ENCODE results near the gene LLGL2. TPM values are rescaled to one million over a fixed set of nuclear protein-coding genes. Genes with fewer than 3 reads are reported as not detected.

LLGL2 gene
- total RNA-seq, 2 donors from 2014 or later, result 6.4 to 20.0 TPM

DNA sequence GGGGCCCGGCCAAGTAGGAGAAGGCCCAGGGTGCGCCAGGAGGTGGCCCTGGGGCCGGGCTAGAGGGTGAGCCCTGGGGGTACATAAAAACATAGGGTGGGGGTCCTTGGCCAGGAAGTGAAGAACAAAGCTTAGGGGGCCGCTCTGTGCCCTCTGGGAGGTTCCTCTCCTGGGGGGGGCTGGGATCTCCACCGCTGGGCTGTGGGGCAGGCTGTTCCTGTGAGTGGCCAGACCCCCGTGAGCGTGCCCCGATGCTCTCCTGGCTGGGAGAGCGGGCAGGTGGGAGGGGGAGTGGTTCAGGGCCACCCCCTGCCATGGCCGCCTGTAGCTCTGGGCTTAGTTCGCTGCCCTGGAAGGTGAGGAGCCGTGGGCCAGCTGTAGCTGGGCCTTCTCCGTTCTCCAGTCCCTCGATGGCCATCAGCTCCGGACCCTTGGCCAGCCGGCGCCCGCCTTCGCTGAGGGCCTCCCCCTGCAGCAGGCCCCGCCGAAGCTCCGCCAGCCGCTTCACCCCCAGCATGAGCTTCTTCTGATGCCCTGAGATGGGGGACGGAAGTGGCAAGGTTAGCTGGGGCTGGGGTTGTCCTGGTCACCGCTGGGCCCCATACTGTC lies 22.7 kb upstream of the LLGL2 start:
- TF ChIP-seq, protein P1, sequence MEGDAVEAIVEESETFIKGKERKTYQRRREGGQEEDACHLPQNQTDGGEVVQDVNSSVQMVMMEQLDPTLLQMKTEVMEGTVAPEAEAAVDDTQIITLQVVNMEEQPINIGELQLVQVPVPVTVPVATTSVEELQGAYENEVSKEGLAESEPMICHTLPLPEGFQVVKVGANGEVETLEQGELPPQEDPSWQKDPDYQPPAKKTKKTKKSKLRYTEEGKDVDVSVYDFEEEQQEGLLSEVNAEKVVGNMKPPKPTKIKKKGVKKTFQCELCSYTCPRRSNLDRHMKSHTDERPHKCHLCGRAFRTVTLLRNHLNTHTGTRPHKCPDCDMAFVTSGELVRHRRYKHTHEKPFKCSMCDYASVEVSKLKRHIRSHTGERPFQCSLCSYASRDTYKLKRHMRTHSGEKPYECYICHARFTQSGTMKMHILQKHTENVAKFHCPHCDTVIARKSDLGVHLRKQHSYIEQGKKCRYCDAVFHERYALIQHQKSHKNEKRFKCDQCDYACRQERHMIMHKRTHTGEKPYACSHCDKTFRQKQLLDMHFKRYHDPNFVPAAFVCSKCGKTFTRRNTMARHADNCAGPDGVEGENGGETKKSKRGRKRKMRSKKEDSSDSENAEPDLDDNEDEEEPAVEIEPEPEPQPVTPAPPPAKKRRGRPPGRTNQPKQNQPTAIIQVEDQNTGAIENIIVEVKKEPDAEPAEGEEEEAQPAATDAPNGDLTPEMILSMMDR (IDR thresholded peaks at IDR 0.05), result no peak
- Histone ChIP-seq H3K27ac (peak overlapping the region; percentile 58 to 71), H3K27me3 (replicated peaks; ENCODE audit: insufficient read depth) (no peaks in the 10 kb centered on the region), H3K36me3 (peaks cover 39% of the 10 kb centered on the region), H3K4me3 (no peak overlapping the region), H3K4me1 (ENCODE audit: control insufficient read depth in 1 of 2, low read depth in 2 of 2) (peaks cover 5 to 35% of the 10 kb centered on the region in 2 donors), H3K9me3 (no peaks in the 10 kb centered on the region)
- ATAC-seq (ENCODE audit: insufficient number of reproducible peaks, low FRiP score, low read depth) (no peak), DNase-seq (ENCODE audit: low spot score) (no peak)

DNA sequence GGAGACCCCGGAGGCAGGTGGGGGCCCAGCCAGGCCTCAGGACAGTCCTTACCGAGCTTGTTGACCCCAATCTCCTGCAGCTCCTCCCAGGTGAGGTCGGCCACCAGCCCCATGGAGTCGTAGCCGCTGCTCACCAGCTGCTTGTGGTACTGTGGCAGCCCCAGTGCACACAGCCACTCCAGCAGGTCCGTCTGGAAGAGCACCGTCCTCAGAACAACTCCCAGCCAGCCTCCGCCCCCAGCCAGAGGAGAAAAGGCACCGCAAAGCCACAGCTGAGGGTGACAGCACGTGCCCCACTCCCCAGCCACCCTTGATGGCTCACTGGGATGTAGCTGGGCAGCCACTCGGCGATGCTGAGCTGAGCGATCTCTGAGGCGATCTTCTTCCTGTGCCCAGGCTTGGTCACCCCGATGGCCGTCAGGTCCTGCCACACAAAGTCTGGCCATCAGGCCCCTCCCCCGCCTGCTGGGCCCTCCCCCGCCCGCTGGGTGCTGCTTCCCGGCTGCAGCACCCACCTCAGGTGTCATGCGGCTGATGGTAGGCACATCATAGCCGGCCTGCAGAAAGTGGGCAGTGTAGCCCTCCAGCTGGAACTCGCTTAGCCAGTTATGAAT lies 22.1 kb upstream of the LLGL2 start:
- Histone ChIP-seq H3K36me3 (peaks cover 33% of the 10 kb centered on the region), H3K27ac (no peak overlapping the region)

DNA sequence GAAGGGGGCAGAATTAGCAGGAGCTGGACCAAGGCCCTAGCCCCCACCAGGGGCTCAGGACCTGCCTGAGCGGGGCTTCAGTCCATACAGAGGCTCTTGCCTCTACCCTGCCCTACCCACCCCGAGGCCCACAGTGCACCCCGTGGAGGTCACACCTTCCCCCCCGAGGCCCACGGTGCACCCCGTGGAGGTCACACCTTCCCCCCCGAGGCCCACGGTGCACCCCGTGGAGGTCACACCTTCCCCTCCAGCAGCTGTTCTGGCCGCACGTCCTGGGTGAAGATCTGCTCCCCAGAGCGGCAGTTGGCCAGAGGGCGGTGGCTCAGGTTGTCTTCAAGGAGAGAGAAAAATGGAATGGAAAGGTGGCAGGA lies 21.5 kb upstream of the LLGL2 start:
- Histone ChIP-seq H3K4me3 (no peak overlapping the region), H3K9me3 (no peaks in the 10 kb centered on the region), H3K36me3 (peaks cover 30% of the 10 kb centered on the region), H3K4me1 (ENCODE audit: control insufficient read depth in 1 of 2, low read depth in 2 of 2) (peaks cover 5 to 46% of the 10 kb centered on the region in 2 donors), H3K27me3 (replicated peaks; ENCODE audit: insufficient read depth) (no peaks in the 10 kb centered on the region), H3K27ac (no peak overlapping the region)
- no peak for ATAC-seq (ENCODE audit: insufficient number of reproducible peaks, low FRiP score, low read depth)
- TF ChIP-seq, protein P1 (IDR thresholded peaks at IDR 0.05), result no peak
- no peak for DNase-seq (ENCODE audit: low spot score)

More for the DNA sequence above, 22.1 kb upstream of the LLGL2 start:
- DNase-seq (ENCODE audit: low spot score), result no peak
- TF ChIP-seq, protein P1 (IDR thresholded peaks at IDR 0.05), result no peak
- H3K27me3 ChIP-seq (replicated peaks; ENCODE audit: insufficient read depth), result no peaks in the 10 kb centered on the region
- H3K4me3 ChIP-seq, result no peak overlapping the region
- no peaks in the 10 kb centered on the region for H3K9me3 ChIP-seq
- no peak for ATAC-seq (ENCODE audit: insufficient number of reproducible peaks, low FRiP score, low read depth)
- H3K4me1 ChIP-seq (ENCODE audit: control insufficient read depth in 1 of 2, low read depth in 2 of 2), result peaks cover 5 to 42% of the 10 kb centered on the region in 2 donors

DNA sequence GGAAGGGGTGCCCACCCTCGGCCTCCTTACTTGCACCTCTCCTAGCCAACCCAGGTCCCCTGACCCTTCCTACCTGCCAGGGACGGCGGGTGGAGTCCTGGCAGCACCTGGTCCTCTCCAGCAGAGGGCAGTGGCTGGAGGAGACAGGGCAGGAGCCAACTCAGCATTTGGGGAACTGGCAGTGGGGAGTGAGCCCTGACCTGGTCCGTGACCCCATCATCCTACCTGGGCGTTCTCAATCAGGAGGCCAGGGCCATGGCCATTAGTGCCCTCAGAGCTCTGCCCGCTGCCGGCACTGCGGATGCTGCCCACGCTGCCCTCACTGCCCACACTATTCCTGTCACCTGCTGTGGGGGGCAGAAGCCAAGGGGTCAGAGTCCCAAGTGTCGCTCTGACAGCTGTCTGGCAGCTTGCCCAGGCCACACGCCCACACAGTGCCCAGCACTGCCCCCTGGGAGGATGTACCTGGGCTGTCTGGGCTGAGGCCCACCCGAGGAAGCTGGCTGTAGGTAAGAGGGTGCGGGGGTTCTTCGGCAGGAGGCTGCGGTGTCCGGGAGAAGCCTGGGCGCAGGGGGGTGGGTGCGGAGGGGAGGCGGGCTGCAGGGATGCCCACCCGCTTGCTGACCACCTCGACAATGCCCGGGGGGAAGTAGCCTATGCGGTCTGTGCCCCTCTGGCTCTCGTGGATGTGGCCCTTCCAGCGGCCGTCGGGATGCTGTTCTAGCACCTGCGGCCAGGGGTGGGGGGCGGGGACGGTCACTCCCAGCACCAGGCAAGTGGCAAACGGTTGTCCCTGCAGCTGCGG lies 20.9 kb upstream of the LLGL2 start:
- Histone ChIP-seq H3K4me1 (ENCODE audit: control insufficient read depth in 1 of 2, low read depth in 2 of 2) (peaks cover 8 to 46% of the 10 kb centered on the region in 2 donors), H3K9me3 (no peaks in the 10 kb centered on the region), H3K4me3 (no peak overlapping the region), H3K36me3 (peaks cover 30% of the 10 kb centered on the region), H3K27me3 (replicated peaks; ENCODE audit: insufficient read depth) (no peaks in the 10 kb centered on the region), H3K27ac (no peak overlapping the region)
- TF ChIP-seq, protein P1 (IDR thresholded peaks at IDR 0.05), result peak; percentile 43
- DNase-seq (ENCODE audit: low spot score) (no peak), ATAC-seq (ENCODE audit: insufficient number of reproducible peaks, low FRiP score, low read depth) (no peak)

DNA sequence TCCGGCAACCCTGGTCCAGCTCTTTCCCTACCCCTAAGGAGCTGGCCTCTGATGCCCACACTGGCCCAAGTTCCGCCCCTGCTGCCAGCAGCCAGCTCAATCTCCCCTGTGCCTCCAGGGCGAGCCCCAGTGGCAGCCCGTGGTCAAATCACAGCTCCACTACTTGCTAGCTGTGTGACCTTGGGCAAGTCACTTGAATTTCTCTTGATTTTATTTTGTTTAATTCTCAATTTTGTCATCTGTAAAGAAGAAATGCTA lies 20.4 kb upstream of the LLGL2 start:
- DNase-seq (ENCODE audit: low spot score), result no peak
- Histone ChIP-seq H3K4me3 (no peak overlapping the region), H3K27me3 (replicated peaks; ENCODE audit: insufficient read depth) (no peaks in the 10 kb centered on the region), H3K27ac (no peak overlapping the region), H3K36me3 (peaks cover 30% of the 10 kb centered on the region), H3K4me1 (ENCODE audit: control insufficient read depth in 1 of 2, low read depth in 2 of 2) (peaks cover 12 to 47% of the 10 kb centered on the region in 2 donors), H3K9me3 (no peaks in the 10 kb centered on the region)
- TF ChIP-seq, protein P1 (IDR thresholded peaks at IDR 0.05), result no peak
- no peak for ATAC-seq (ENCODE audit: insufficient number of reproducible peaks, low FRiP score, low read depth)

Measured in thoracic aorta (tissue), 2 donors.